Stomach (tissue), 4 donors: ENCODE data around the gene HLA-DPA1.

Experiments used
- EP300 ChIP-seq: sonication (generic); formaldehyde crosslinking; IDR thresholded peaks from one replicate; pipeline ENCODE4 v1.6.1; 2017; ENCODE audit warnings: antibody characterized with exemption
- POLR2A ChIP-seq, 4 donors: fragments of 450-650 bp; IDR thresholded peaks; one replicate each; pipeline ENCODE4 v1.6.1; 2016; ENCODE audit warnings: antibody characterized with exemption in 4 of 4, control low read depth in 2 of 4, mild to moderate bottlenecking in 1 of 4, moderate library complexity in 1 of 4
- POLR2AphosphoS5 ChIP-seq, 3 donors: sonication (generic); formaldehyde crosslinking; IDR thresholded peaks; one replicate each; pipeline ENCODE4 v1.6.1; 2016; ENCODE audit warnings: antibody characterized with exemption in 3 of 3
- TF ChIP-seq, protein P1 (sequence below), 7 experiments: fragments of 450-650 bp in 4 of 7; fragments of 200-600 bp in 3 of 7; sonication (generic) in 3 of 7; IDR thresholded peaks; one replicate each; pipeline ENCODE4 v1.5.1; 2016 to 2019; ENCODE audit warnings: antibody characterized with exemption in 7 of 7, control low read depth in 2 of 7, mild to moderate bottlenecking in 1 of 7

DNA sequence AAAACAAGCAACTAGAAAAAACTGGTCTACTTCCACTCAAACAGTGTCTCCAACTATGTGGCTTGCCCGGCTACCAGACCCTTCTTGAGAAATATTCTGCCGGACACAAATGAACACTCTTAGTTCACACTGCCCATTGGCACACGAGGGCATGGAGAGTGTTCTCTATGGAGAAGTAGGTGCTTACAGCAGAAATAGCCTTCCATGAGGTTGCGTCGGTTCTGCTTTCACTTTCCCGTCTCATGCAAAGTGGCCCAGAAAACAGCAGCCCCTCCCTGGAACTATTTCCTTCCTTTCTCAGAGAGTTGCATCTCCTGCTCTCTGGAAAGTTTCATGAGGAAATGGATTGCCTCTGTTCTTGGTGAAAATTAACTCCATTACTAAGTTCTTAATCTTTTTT lies 54.5 kb downstream of the HLA-DPA1 start:
- TF ChIP-seq EP300 (no peak), POLR2A (IDR thresholded peaks at IDR 0.05) (no peak), POLR2AphosphoS5 (IDR thresholded peaks at IDR 0.05) (peak; percentile 39 to 60 (median 47))
- TF ChIP-seq, protein P1, sequence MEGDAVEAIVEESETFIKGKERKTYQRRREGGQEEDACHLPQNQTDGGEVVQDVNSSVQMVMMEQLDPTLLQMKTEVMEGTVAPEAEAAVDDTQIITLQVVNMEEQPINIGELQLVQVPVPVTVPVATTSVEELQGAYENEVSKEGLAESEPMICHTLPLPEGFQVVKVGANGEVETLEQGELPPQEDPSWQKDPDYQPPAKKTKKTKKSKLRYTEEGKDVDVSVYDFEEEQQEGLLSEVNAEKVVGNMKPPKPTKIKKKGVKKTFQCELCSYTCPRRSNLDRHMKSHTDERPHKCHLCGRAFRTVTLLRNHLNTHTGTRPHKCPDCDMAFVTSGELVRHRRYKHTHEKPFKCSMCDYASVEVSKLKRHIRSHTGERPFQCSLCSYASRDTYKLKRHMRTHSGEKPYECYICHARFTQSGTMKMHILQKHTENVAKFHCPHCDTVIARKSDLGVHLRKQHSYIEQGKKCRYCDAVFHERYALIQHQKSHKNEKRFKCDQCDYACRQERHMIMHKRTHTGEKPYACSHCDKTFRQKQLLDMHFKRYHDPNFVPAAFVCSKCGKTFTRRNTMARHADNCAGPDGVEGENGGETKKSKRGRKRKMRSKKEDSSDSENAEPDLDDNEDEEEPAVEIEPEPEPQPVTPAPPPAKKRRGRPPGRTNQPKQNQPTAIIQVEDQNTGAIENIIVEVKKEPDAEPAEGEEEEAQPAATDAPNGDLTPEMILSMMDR (IDR thresholded peaks at IDR 0.05) = no peak
